Tibial artery (tissue), 4 donors: ENCODE measurements around the gene OVOL2.

ENCODE experiments used
- DNase-seq, 2 donors: peaks; one replicate each; pipeline ENCODE4 v3.0.0-alpha.2; 2019
- H3K27ac ChIP-seq, 2 donors: fragments of 200-600 bp; sonication (generic) in 1 of 2; 1 replicate in 1 of 2; 2 replicates in 1 of 2; pipeline ENCODE4 v1.5.1; 2018 to 2019; ENCODE audit warnings: mild to moderate bottlenecking in 1 of 2
- H3K27me3 ChIP-seq, 2 donors: fragments of 200-600 bp; sonication (generic) in 1 of 2; one replicate each; pipeline versions ENCODE4 v1.5.1 to v1.6.0; 2016 to 2019
- H3K36me3 ChIP-seq, 3 donors: fragments of 200-600 bp; sonication (generic) in 2 of 3; one replicate each; pipeline ENCODE4 v1.5.1; 2016 to 2019; ENCODE audit warnings: mild to moderate bottlenecking in 2 of 3
- H3K4me1 ChIP-seq, 4 donors: fragments of 200-600 bp; sonication (generic) in 2 of 4; 1 replicate in 3 of 4; 2 replicates in 1 of 4; pipeline ENCODE4 v1.5.1; 2016 to 2019
- H3K4me3 ChIP-seq, 2 donors: fragments of 200-600 bp; sonication (generic) in 1 of 2; 1 replicate in 1 of 2; 2 replicates in 1 of 2; pipeline ENCODE4 v1.5.1; 2018 to 2019; ENCODE audit warnings: mild to moderate bottlenecking in 2 of 2
- H3K9me3 ChIP-seq, 3 donors: fragments of 200-600 bp; sonication (generic) in 1 of 3; one replicate each; pipeline ENCODE4 v1.5.1; 2016 to 2019
- CTCF ChIP-seq, 2 experiments: fragments of 200-600 bp in 1 of 2; fragments of 450-650 bp in 1 of 2; IDR thresholded peaks; one replicate each; pipeline ENCODE4 v1.5.1; 2017 to 2019; ENCODE audit warnings: antibody characterized with exemption in 2 of 2, mild to moderate bottlenecking in 1 of 2, moderate library complexity in 1 of 2
- intact Hi-C: fragments of 100-400 bp; cut with DNase I; formaldehyde crosslinking; loops from one replicate; pipeline ENCODE4 v1.15.0; 2023; ENCODE audit warnings: low total_unique reads

OVOL2 gene

GRCh38 chr20:17990278-17990972 is 67.3 kb downstream of the OVOL2 start:
- H3K4me1 ChIP-seq: no peaks in the 10 kb centered on the region
- intact Hi-C loops: loop anchor here (10.0 kb wide), 1 partner anchor 486 kb away; no protein-coding TSS in a partner anchor

GRCh38 chr20:17987988-17988387 is 69.7 kb downstream of the OVOL2 start:
- intact Hi-C loops: no loop called here
- H3K9me3 ChIP-seq: no peaks in the 10 kb centered on the region

More at GRCh38 chr20:17990278-17990972, 67.3 kb downstream of the OVOL2 start:
- no peak for TF ChIP-seq CTCF (IDR thresholded peaks at IDR 0.05)
- no peak overlapping the region for H3K4me3 ChIP-seq
- no peaks in the 10 kb centered on the region for H3K9me3 ChIP-seq
- no peak overlapping the region for H3K27ac ChIP-seq
- peaks cover 4 to 36% (median 7%) of the 10 kb centered on the region in 3 donors for H3K36me3 ChIP-seq
- H3K27me3 ChIP-seq: no peaks in the 10 kb centered on the region
- DNase-seq: no peak

GRCh38 chr20:17985388-17986018 is 72.2 kb downstream of the OVOL2 start:
- H3K4me3 ChIP-seq: no peak overlapping the region
- H3K27me3 ChIP-seq: no peaks in the 10 kb centered on the region
- intact Hi-C loops: no loop called here
- no peaks in the 10 kb centered on the region for H3K4me1 ChIP-seq
- H3K36me3 ChIP-seq: peaks cover 6 to 24% (median 7%) of the 10 kb centered on the region in 3 donors
- TF ChIP-seq CTCF (IDR thresholded peaks at IDR 0.05): no peak
- DNase-seq: no peak
- H3K27ac ChIP-seq: no peak overlapping the region
- no peaks in the 10 kb centered on the region for H3K9me3 ChIP-seq

More at GRCh38 chr20:17987988-17988387, 69.7 kb downstream of the OVOL2 start:
- H3K4me1 ChIP-seq: no peaks in the 10 kb centered on the region
- no peaks in the 10 kb centered on the region for H3K27me3 ChIP-seq
- no peak for DNase-seq
- peaks cover 4 to 36% (median 7%) of the 10 kb centered on the region in 3 donors for H3K36me3 ChIP-seq
- no peak overlapping the region for H3K4me3 ChIP-seq
- no peak for TF ChIP-seq CTCF (IDR thresholded peaks at IDR 0.05)
- H3K27ac ChIP-seq: no peak overlapping the region

GRCh38 chr20:17976305-17976704 is 81.4 kb downstream of the OVOL2 start:
- TF ChIP-seq CTCF (IDR thresholded peaks at IDR 0.05): no peak

More at GRCh38 chr20:17976305-17976704, 81.4 kb downstream of the OVOL2 start:
- H3K36me3 ChIP-seq: peaks cover 0 to 32% (median 15%) of the 10 kb centered on the region in 3 donors
- no peak for DNase-seq
- intact Hi-C loops: no loop called here
- no peaks in the 10 kb centered on the region for H3K9me3 ChIP-seq
- H3K27ac ChIP-seq: no peak overlapping the region
- H3K4me3 ChIP-seq: no peak overlapping the region
- peaks cover 0 to 41% (median 14%) of the 10 kb centered on the region in 4 donors for H3K4me1 ChIP-seq
- H3K27me3 ChIP-seq: no peaks in the 10 kb centered on the region
